Nephron (organoid): Measurements from ENCODE around the gene VCP.
"Not testable (repeated sequence)": the region's sequence is repeated elsewhere in the genome, so short reads cannot be mapped to it uniquely, and the experiment has no call there.

Experiments used
- H3K27ac Mint-ChIP-seq, 3 experiments: 2 replicates each; pipeline ENCODE4 v1.8.0; 2020; ENCODE audit warnings: mixed read lengths in 3 of 3, mild to moderate bottlenecking in 2 of 3, moderate library complexity in 1 of 3
- H3K27me3 Mint-ChIP-seq: 2 replicates; pipeline ENCODE4 v1.8.0; 2021; ENCODE audit warnings: low read depth, mild to moderate bottlenecking, moderate library complexity, mixed read lengths
- H3K36me3 Mint-ChIP-seq: 2 replicates; pipeline ENCODE4 v1.8.0; 2020; ENCODE audit warnings: low read depth, mixed read lengths
- H3K4me1 Mint-ChIP-seq: 2 replicates; pipeline ENCODE4 v1.8.0; 2020; ENCODE audit warnings: mixed read lengths
- H3K4me3 Mint-ChIP-seq, 3 experiments: 2 replicates each; pipeline ENCODE4 v1.8.0; 2020; ENCODE audit warnings: mild to moderate bottlenecking in 3 of 3, mixed read lengths in 3 of 3, moderate library complexity in 2 of 3
- H3K9me3 Mint-ChIP-seq: 2 replicates; pipeline ENCODE4 v1.8.0; 2020; ENCODE audit warnings: mixed read lengths
- TF ChIP-seq, protein P1 (sequence below), 3 experiments: fragments of 200-600 bp; sonication (generic); IDR thresholded peaks; one replicate each; pipeline ENCODE4 v1.5.0; 2021; ENCODE audit warnings: antibody characterized with exemption in 3 of 3; ENCODE audit not compliant: unreplicated experiment in 3 of 3

VCP gene

DNA sequence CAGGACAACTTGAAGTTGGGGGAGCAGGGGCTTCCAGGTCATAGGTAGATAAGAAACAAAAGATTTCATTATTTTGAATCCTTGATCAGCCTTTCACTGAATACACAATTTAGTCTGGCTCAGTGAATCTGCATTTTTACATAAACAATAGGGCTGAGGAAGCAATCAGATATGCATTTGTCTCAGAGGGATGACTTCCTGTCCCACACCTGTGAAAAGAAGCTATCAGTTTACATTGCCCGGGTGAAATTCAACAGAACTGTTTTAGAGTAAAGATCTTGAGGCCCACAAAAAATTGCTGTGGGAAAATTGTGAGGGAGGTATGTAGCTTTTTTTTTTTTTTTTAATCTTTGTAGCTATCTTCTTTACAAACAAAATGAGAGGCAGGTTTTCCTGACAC is 44.6 kb downstream of the VCP start:
- peaks cover 25% of the 10 kb centered on the region for H3K36me3 Mint-ChIP-seq
- no peak overlapping the region for H3K4me3 Mint-ChIP-seq
- no peaks in the 10 kb centered on the region for H3K9me3 Mint-ChIP-seq
- no peak overlapping the region for H3K27ac Mint-ChIP-seq
- H3K27me3 Mint-ChIP-seq: no peaks in the 10 kb centered on the region
- TF ChIP-seq, protein P1, sequence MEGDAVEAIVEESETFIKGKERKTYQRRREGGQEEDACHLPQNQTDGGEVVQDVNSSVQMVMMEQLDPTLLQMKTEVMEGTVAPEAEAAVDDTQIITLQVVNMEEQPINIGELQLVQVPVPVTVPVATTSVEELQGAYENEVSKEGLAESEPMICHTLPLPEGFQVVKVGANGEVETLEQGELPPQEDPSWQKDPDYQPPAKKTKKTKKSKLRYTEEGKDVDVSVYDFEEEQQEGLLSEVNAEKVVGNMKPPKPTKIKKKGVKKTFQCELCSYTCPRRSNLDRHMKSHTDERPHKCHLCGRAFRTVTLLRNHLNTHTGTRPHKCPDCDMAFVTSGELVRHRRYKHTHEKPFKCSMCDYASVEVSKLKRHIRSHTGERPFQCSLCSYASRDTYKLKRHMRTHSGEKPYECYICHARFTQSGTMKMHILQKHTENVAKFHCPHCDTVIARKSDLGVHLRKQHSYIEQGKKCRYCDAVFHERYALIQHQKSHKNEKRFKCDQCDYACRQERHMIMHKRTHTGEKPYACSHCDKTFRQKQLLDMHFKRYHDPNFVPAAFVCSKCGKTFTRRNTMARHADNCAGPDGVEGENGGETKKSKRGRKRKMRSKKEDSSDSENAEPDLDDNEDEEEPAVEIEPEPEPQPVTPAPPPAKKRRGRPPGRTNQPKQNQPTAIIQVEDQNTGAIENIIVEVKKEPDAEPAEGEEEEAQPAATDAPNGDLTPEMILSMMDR (IDR thresholded peaks at IDR 0.05; ENCODE audit: unreplicated experiment in 3 of 3): no peak
- peaks cover 22% of the 10 kb centered on the region for H3K4me1 Mint-ChIP-seq

DNA sequence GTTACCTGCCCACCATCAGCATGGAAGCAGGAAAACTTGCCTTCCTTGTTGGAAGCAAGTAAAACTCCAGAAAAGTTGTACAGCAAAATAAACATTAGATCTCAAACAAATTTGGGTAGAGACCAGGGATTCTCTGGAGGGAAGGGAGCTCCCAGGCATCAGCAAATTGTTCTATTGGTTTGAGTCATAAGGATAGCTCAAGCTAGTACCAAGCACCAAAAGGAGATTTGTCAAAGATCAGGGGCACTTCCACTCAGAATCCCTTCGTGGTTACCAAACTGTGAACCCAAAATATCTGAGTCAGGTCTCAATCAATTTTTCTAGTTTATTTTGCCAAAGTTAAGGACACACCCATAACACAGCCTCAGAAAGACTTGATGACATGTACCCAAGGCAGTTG is 45.1 kb downstream of the VCP start:
- Mint-ChIP-seq H3K4me3 (no peak overlapping the region), H3K9me3 (no peaks in the 10 kb centered on the region), H3K27me3 (no peaks in the 10 kb centered on the region), H3K36me3 (peaks cover 25% of the 10 kb centered on the region), H3K27ac (peak overlapping the region in 1 of 3 experiments; percentile 26), H3K4me1 (peaks cover 22% of the 10 kb centered on the region)
- TF ChIP-seq, protein P1 (IDR thresholded peaks at IDR 0.05; ENCODE audit: unreplicated experiment in 3 of 3): no peak

DNA sequence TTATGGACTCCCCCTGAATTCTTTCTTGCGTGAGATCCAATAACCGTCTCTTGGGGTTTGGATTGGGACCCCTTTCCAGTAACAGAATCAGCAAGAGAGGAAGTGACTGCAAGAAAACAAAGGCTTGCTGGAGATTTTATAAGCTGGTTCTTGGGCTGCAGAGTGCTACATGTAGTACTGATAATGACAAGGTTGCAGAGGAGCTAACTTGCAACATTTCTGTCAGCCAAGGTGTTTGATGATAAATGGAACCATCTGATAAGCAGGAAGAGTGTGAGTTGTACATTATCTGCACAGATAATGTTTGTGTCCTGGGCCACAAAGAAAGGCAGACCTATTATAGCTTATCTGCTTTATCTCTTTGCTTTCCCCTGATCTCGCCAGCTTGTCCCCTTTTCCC is 45.8 kb downstream of the VCP start:
- Mint-ChIP-seq H3K36me3 (peaks cover 31% of the 10 kb centered on the region), H3K4me3 (no peak overlapping the region), H3K9me3 (no peaks in the 10 kb centered on the region), H3K27me3 (no peaks in the 10 kb centered on the region), H3K27ac (peak overlapping the region in 2 of 3 experiments; percentile 13 to 26), H3K4me1 (peaks cover 22% of the 10 kb centered on the region)
- TF ChIP-seq, protein P1 (IDR thresholded peaks at IDR 0.05; ENCODE audit: unreplicated experiment in 3 of 3): no peak

DNA sequence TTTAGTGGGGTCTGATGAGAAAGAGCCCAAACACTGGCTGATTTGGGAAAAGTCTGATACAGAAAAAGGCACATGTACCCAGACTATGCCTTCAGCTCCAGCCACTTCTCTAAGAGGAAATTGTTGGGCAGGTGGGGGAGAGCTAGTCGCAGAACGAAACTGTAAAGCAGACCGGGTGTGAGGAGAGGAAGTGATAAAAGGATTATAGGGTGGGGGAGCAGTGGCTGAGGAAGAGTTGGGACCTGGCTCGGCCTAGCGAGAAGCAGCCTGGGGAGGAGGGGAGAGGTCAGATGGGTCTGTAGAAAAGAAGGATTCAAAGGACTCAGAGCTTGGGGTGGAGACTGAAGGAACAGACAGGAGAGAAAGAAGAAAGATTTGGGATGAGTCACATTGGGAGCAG is 49.0 kb downstream of the VCP start:
- H3K4me3 Mint-ChIP-seq, H3K27me3 Mint-ChIP-seq, H3K9me3 Mint-ChIP-seq, H3K27ac Mint-ChIP-seq: not testable (repeated sequence)
- H3K4me1 Mint-ChIP-seq: peaks cover 28% of the 10 kb centered on the region
- H3K36me3 Mint-ChIP-seq: peaks cover 39% of the 10 kb centered on the region

DNA sequence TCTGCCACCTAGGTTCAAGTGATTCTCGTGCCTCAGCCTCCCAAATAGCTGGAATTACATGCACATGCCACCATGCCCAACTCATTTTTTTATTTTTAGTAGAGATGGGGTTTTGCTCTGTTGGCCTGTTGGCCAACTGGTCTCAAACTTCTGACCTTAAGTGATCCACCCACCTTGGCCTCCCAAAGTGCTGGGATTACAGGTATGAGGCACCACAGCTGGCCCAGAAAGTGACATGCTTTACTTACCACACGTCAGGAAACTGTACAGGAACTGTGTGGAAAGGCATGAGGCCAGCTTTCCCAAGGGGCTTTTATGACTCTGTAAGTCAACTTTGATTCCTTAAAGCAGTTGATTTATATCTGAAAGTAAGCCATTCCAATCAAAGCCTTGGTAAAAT is 57.9 kb downstream of the VCP start:
- Mint-ChIP-seq H3K27ac (no peak overlapping the region), H3K4me1 (no peaks in the 10 kb centered on the region), H3K4me3 (no peak overlapping the region), H3K9me3 (peaks cover 41% of the 10 kb centered on the region), H3K27me3 (no peaks in the 10 kb centered on the region), H3K36me3 (peaks cover 71% of the 10 kb centered on the region)
- TF ChIP-seq, protein P1 (IDR thresholded peaks at IDR 0.05; ENCODE audit: unreplicated experiment in 3 of 3): no peak

DNA sequence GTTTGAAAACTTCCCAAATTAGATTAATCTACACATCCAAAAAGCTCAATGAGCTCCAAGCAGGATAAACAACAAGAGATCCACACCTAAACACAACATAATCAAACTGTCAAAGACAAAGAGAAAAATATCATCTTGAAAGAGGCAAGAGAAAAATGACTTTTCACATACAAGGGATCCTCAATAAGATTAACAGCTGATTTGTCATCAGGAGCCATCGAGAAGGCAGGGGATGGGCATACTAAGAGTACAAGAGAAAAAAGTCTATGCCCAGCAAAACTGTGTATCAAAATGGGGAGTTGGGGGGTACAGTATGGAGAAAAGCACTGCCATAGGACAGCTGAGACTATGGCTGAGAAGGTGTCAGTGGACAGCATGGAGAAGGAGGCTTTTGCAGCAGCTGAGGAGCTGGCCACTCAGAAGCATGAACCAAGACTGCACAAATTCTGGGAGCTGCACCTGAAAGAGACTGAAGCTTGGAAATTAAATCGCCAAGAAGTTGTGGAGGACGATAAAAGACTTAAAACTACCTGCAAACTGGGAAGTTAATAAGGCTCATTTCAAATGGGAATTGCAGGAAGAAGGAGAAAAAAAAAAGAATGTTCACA is 62.0 kb downstream of the VCP start:
- H3K27me3 Mint-ChIP-seq: no peaks in the 10 kb centered on the region
- peaks cover 56% of the 10 kb centered on the region for H3K36me3 Mint-ChIP-seq
- no peaks in the 10 kb centered on the region for H3K4me1 Mint-ChIP-seq
- no peak overlapping the region for H3K27ac Mint-ChIP-seq
- TF ChIP-seq, protein P1 (IDR thresholded peaks at IDR 0.05; ENCODE audit: unreplicated experiment in 3 of 3): no peak
- peaks cover 28% of the 10 kb centered on the region for H3K9me3 Mint-ChIP-seq
- H3K4me3 Mint-ChIP-seq: no peak overlapping the region
